Esophagus muscularis mucosa (tissue), 4 donors: ENCODE measurements around the gene HSPA12B. TPM values are rescaled to one million over a fixed set of nuclear protein-coding genes. Genes with fewer than 3 reads are reported as not detected.
A peak's percentile ranks its signal among the peaks of the same experiment; 100 is the strongest.

Experiments
- DNase-seq: peaks from one replicate; pipeline ENCODE4 v3.0.0-alpha.2; 2017; ENCODE audit errors: extremely low spot score
- H3K27ac ChIP-seq, 4 donors: fragments of 200-600 bp; sonication (generic); replicated peaks in 1 of 4; 1 replicate in 3 of 4; 2 replicates in 1 of 4; pipeline ENCODE4 v1.5.1; 2016 to 2019; ENCODE audit warnings: mild to moderate bottlenecking in 1 of 4
- H3K27me3 ChIP-seq, 4 donors: fragments of 200-600 bp; sonication (generic); one replicate each; pipeline versions ENCODE4 v1.5.1 to v1.6.0; 2016 to 2019
- H3K36me3 ChIP-seq, 4 donors: fragments of 200-600 bp; sonication (generic); one replicate each; pipeline ENCODE4 v1.5.1; 2016 to 2019
- H3K4me1 ChIP-seq, 4 donors: fragments of 200-600 bp; sonication (generic); one replicate each; pipeline ENCODE4 v1.5.1; 2016 to 2019
- H3K4me3 ChIP-seq, 4 donors: fragments of 200-600 bp; sonication (generic); 1 replicate in 2 of 4; 2 replicates in 2 of 4; pipeline ENCODE4 v1.5.1; 2016 to 2019; ENCODE audit warnings: mild to moderate bottlenecking in 4 of 4, moderate library complexity in 1 of 4
- H3K9me3 ChIP-seq, 4 donors: fragments of 200-600 bp; sonication (generic); 1 replicate in 3 of 4; 2 replicates in 1 of 4; pipeline ENCODE4 v1.5.1; 2016 to 2019
- CTCF ChIP-seq, 3 experiments: fragments of 200-600 bp in 2 of 3; fragments of 450-650 bp in 1 of 3; sonication (generic) in 2 of 3; IDR thresholded peaks; one replicate each; pipeline ENCODE4 v1.5.1; 2017 to 2019; ENCODE audit warnings: antibody characterized with exemption in 3 of 3, mild to moderate bottlenecking in 2 of 3, moderate library complexity in 1 of 3
- EP300 ChIP-seq: sonication (generic); formaldehyde crosslinking; IDR thresholded peaks from one replicate; pipeline ENCODE4 v1.6.1; 2017; ENCODE audit warnings: antibody characterized with exemption
- POLR2A ChIP-seq: fragments of 450-650 bp; IDR thresholded peaks from one replicate; pipeline ENCODE4 v1.6.1; 2017; ENCODE audit warnings: antibody characterized with exemption, moderate library complexity, mild to moderate bottlenecking, low read depth
- POLR2AphosphoS5 ChIP-seq, 2 donors: sonication (generic); formaldehyde crosslinking; IDR thresholded peaks; one replicate each; pipeline ENCODE4 v1.6.1; 2017; ENCODE audit warnings: antibody characterized with exemption in 2 of 2
- WGBS: methylation state at CpG from one replicate; pipeline ENCODE4 v1.1.5; 2018; 5-methylcytosine and 5-hydroxymethylcytosine counted together
- intact Hi-C: fragments of 100-400 bp; cut with DNase I; formaldehyde crosslinking; loops from one replicate; pipeline ENCODE4 v1.15.1; 2023
- total RNA-seq, 4 donors: library from RNA; depleted of rRNA; stranded (reverse); fragments of >200 nt; gene quantifications; one replicate each; pipeline versions ENCODE4 v1.1.0 to v1.2.1, GENCODE V29; 2016

The HSPA12B gene
- total RNA-seq, 4 donors from 2014 or later = 8.9 to 22.2 (median 16.4) TPM

- peaks cover 46 to 76% (median 58%) of the 10 kb centered on the region in 4 donors for H3K36me3 ChIP-seq
- H3K9me3 ChIP-seq = no peaks in the 10 kb centered on the region
Measured at GRCh38 chr20:3800256-3800877, 67.9 kb downstream of the HSPA12B start.

GRCh38 chr20:3800878-3801260, 68.4 kb downstream of the HSPA12B start:
- TF ChIP-seq CTCF (IDR thresholded peaks at IDR 0.05) = no peak
- TF ChIP-seq POLR2AphosphoS5 (IDR thresholded peaks at IDR 0.05) = no peak
- TF ChIP-seq EP300 = no peak
- no peak for TF ChIP-seq POLR2A
- no CpG with 5 or more reads among the region's 8 CpGs for WGBS
- intact Hi-C loops = no loop called here
- Histone ChIP-seq H3K36me3 (peaks cover 46 to 81% (median 60%) of the 10 kb centered on the region in 4 donors), H3K4me1 (peaks cover 16 to 73% (median 62%) of the 10 kb centered on the region in 4 donors), H3K4me3 (no peak overlapping the region), H3K27me3 (no peaks in the 10 kb centered on the region), H3K9me3 (no peaks in the 10 kb centered on the region), H3K27ac (peak overlapping the region in 2 of 4 donors; percentile 44 to 99)
- no peak for DNase-seq

More at GRCh38 chr20:3800256-3800877, 67.9 kb downstream of the HSPA12B start:
- peaks cover 11 to 70% (median 59%) of the 10 kb centered on the region in 4 donors for H3K4me1 ChIP-seq
- no peaks in the 10 kb centered on the region for H3K27me3 ChIP-seq
- TF ChIP-seq POLR2A (no peak), POLR2AphosphoS5 (IDR thresholded peaks at IDR 0.05) (no peak), CTCF (IDR thresholded peaks at IDR 0.05) (no peak), EP300 (no peak)
- WGBS = 90% methylated on average over 17 of the region's 18 CpGs
- intact Hi-C loops = no loop called here
- peak overlapping the region; percentile 44 to 99 (median 74) for H3K27ac ChIP-seq
- H3K4me3 ChIP-seq = no peak overlapping the region
- no peak for DNase-seq

- H3K27ac ChIP-seq = peak overlapping the region in 2 of 4 donors; percentile 18 to 44
- H3K4me1 ChIP-seq = peaks cover 20 to 77% (median 66%) of the 10 kb centered on the region in 4 donors
Measured at GRCh38 chr20:3801299-3801698, 68.8 kb downstream of the HSPA12B start.

GRCh38 chr20:3801846-3802245, 69.4 kb downstream of the HSPA12B start:
- H3K27me3 ChIP-seq = no peaks in the 10 kb centered on the region
- H3K27ac ChIP-seq = peak overlapping the region in 3 of 4 donors; percentile 18 to 96 (median 23)
- peaks cover 20 to 77% (median 67%) of the 10 kb centered on the region in 4 donors for H3K4me1 ChIP-seq
- intact Hi-C loops = no loop called here
- H3K36me3 ChIP-seq = peaks cover 46 to 82% (median 61%) of the 10 kb centered on the region in 4 donors
- no peak for DNase-seq
- TF ChIP-seq EP300 = no peak
- TF ChIP-seq POLR2A = no peak
- TF ChIP-seq CTCF (IDR thresholded peaks at IDR 0.05) = no peak
- no peak for TF ChIP-seq POLR2AphosphoS5 (IDR thresholded peaks at IDR 0.05)
- H3K4me3 ChIP-seq = no peak overlapping the region
- WGBS = 94% methylated on average over 13 of the region's 13 CpGs
- H3K9me3 ChIP-seq = peaks cover 0 to 5% (median 0%) of the 10 kb centered on the region in 4 donors

More at GRCh38 chr20:3801299-3801698, 68.8 kb downstream of the HSPA12B start:
- H3K36me3 ChIP-seq = peaks cover 46 to 82% (median 61%) of the 10 kb centered on the region in 4 donors
- H3K4me3 ChIP-seq = no peak overlapping the region
- H3K9me3 ChIP-seq = peaks cover 0 to 4% (median 0%) of the 10 kb centered on the region in 4 donors
- intact Hi-C loops = no loop called here
- no peaks in the 10 kb centered on the region for H3K27me3 ChIP-seq
- 100% methylated on average over 3 of the region's 4 CpGs for WGBS
- no peak for DNase-seq
- TF ChIP-seq EP300 (no peak), POLR2A (no peak), CTCF (IDR thresholded peaks at IDR 0.05) (no peak), POLR2AphosphoS5 (IDR thresholded peaks at IDR 0.05) (no peak)

Other genes starting within 250 kb of the HSPA12B start
- not detected for gene GFRA4, start 69.3 kb upstream of the HSPA12B start, total RNA-seq
- 100 to 1,000 TPM in 1 of 4 donors, 10 to 100 TPM in 3; 45.4 to 144 (median 64.4) TPM for gene ADAM33, start 50.7 kb upstream of the HSPA12B start, total RNA-seq
- 10 to 100 TPM; 13.1 to 18.7 (median 13.8) TPM for gene SIGLEC1, start 20.1 kb upstream of the HSPA12B start, total RNA-seq
- 10 to 100 TPM; 56.5 to 96.1 (median 73.6) TPM for gene ADISSP, start 35.1 kb downstream of the HSPA12B start, total RNA-seq
- gene SPEF1, start 48.8 kb downstream of the HSPA12B start, total RNA-seq = under 1 TPM in 1 of 4 donors, not detected in 3; 0.50 TPM
- 100 to 1,000 TPM; 131 to 225 (median 199) TPM for gene CENPB, start 54.1 kb downstream of the HSPA12B start, total RNA-seq
- 10 to 100 TPM; 29.9 to 43.1 (median 35.6) TPM for gene CDC25B, start 63.6 kb downstream of the HSPA12B start, total RNA-seq
- gene AP5S1, start 87.9 kb downstream of the HSPA12B start, total RNA-seq = 10 to 100 TPM in 3 of 4 donors, 1 to 10 TPM in 1; 7.9 to 11.7 (median 11.2) TPM
- 10 to 100 TPM; 34.6 to 56.1 (median 42.8) TPM for gene MAVS, start 114.1 kb downstream of the HSPA12B start, total RNA-seq
- 10 to 100 TPM; 42.8 to 52.1 (median 46.6) TPM for gene PANK2, start 156.7 kb downstream of the HSPA12B start, total RNA-seq